GM19099 (cell line): ENCODE measurements around the gene CSE1L.

Source experiments
- POLR2A ChIP-seq: IDR thresholded peaks from 3 replicates; pipeline ENCODE4 v1.6.1; 2011; ENCODE audit warnings: low read depth; ENCODE audit not compliant: insufficient read length; ENCODE audit errors: extremely low read depth

The CSE1L gene

GRCh38 chr20:49039854-49040253 lies 6.3 kb upstream of the CSE1L start:
- no peak for TF ChIP-seq POLR2A

GRCh38 chr20:49043000-49043399 lies 3.1 kb upstream of the CSE1L start:
- no peak for TF ChIP-seq POLR2A

GRCh38 chr20:49045440-49046086 lies 549 bp upstream of the CSE1L start:
- TF ChIP-seq POLR2A = no peak

- no peak for TF ChIP-seq POLR2A
Observed at GRCh38 chr20:49052334-49052733, 6.2 kb downstream of the CSE1L start.

DNA sequence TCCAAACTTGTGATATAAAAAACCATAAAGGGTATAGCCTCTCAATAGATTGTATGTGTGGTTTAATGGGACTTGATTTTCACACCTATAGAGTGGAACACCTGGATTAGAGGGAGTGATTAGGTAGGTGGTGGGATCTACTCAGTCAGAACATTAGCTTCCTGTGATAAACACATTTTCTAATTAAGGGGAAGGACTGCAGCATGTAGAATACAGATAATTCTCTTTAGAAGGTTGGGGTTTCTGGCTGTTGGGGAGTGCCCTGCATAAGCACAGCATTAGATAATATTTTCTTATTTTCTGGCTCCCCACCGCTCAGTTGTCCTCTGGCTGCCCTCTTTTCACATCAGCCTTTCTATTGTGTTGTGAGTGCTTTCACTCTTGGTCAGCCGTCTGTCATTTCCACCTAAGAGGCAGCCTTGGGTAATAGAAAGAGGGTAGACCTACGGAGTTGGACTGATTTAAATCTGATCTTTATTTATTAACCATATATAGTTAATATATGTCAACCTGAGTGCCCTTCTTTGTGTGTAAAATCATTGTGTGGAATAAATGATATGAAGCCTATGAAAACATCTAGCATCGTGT lies 8.0 kb downstream of the CSE1L start:
- TF ChIP-seq POLR2A = no peak

GRCh38 chr20:49063279-49063678 lies 17.2 kb downstream of the CSE1L start:
- no peak for TF ChIP-seq POLR2A

GRCh38 chr20:49074521-49074920 lies 28.4 kb downstream of the CSE1L start:
- TF ChIP-seq POLR2A = no peak

DNA sequence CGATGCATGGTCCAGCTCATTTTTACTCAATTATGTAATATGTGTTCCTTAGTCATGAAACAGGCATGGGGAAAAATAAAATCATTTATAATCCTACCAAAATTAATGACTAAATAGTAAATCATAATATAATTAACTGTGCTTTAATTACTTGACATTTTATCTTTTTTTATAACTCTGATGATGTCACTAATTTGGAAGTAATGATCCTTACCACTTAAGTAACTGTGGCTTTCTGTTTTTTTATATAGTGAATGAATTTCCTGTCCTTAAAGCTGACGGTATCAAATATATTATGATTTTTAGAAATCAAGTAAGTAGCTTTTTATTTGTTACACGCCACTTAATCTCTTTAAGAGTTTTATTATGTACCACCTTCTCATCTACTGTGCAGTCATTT lies 32.2 kb downstream of the CSE1L start:
- TF ChIP-seq POLR2A = no peak

- TF ChIP-seq POLR2A = no peak
Observed at GRCh38 chr20:49091104-49091503, 45.0 kb downstream of the CSE1L start.

- no peak for TF ChIP-seq POLR2A
Observed at GRCh38 chr20:49091762-49092161, 45.6 kb downstream of the CSE1L start.

GRCh38 chr20:49096203-49096730 lies 50.2 kb downstream of the CSE1L start:
- no peak for TF ChIP-seq POLR2A

DNA sequence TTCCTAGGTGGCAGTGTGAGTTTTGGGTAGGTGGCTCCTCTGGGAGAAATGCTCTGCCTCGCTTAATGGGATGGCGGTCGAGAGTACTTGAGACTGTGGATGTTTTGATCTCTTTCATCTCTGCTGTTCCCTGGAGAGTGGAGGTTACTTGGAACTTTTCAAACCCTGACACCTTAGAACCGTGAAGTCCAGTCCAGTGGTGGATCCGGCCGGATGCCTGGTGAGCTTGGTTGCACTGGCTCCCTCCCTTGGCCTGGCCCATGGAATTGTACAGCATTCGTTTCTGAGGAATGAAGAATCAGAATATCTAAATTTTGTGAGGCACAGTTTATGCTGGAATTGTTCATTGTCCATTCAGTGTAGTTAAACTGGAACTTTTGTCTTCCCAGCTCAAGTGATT lies 51.0 kb downstream of the CSE1L start:
- TF ChIP-seq POLR2A = no peak

DNA sequence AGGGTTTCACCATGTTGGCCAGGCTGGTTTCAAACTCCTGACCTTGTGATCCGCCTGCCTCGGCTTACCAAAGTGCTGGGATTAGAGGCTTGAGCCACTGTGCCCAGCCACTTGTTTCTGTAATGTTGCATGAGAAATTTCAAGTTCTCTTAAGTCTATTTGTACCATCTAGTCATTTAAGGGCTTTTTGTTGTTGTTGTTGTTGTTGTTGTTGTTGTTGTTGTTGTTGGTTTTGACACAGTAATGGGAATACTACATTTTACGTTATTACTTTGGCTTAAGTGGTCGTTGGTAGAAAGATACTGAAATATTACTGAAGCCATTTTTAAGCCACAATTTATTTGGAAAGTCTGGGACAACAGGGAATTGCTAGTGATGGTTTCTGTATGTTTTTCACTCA lies 52.0 kb downstream of the CSE1L start:
- TF ChIP-seq POLR2A = no peak

DNA sequence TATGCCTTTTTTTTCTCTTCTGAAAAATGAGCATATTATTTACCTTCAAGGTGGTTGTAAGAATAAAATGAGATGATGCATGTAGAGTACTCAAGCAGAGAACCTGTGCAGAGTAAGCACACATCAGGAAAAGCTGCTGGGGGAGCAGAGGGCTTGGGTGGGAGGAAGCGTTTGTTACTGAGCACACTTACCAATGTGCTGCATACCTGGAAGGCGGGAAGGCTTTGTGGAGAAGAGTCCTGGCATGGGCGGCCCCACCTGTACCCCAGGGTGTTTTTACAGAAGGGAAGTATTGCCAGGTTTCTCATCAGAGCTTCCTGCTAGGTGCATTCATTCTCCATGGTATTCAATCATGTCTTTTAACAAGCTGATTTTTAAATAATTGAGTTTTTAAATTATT lies 52.9 kb downstream of the CSE1L start:
- no peak for TF ChIP-seq POLR2A

DNA sequence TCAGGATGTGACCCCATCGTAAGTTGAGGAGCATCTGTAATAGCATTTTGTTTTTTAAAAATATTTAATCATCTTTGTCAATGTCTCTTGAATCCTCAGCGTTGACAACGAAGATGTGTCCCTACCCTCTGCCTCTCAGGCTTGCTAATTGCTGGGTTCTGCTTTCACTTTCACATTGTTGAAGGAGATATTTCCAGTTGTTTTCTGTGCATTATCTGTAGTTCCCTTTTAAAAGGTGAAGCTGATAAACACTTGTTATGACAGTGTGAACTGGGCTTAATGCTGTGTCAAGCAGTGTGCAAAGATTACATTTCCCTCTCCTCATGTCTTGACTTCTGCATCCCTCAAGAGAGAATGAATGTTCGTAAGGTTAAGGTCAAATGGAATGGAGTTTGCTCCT lies 54.9 kb downstream of the CSE1L start:
- no peak for TF ChIP-seq POLR2A

DNA sequence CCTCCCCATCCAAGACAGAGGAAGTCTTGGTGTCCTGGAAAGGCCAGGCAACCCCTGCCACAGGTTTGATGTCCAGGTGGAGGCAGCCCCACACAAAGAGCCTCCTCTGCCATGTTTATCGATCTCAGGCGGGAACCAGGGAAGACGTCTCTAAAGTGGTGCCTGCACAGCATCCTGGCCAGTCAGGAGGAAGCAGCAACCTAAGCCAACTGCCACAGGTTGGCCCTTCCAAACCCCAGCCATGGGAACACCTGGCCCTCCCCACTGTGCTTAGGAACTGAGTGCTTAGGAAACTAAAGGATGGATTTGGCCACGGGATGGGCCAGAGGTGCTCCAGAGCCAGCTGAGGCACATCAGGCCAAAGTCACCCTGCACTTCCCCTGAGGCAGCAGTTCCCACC lies 56.9 kb downstream of the CSE1L start:
- TF ChIP-seq POLR2A = no peak
